ENCODE results near the gene KCNIP4. TPM values are rescaled to one million over a fixed set of nuclear protein-coding genes. Genes with fewer than 3 reads are reported as not detected.

Gene KCNIP4
- total RNA-seq, 1 donor from 2014 or later = 0.59 TPM

GRCh38 chr4:21192367-21192766 lies 756.2 kb downstream of the KCNIP4 start:
- H3K4me1 Mint-ChIP-seq (ENCODE audit: low read depth, unreplicated experiment) = no peaks in the 10 kb centered on the region
- no peak overlapping the region for H3K27ac ChIP-seq (ENCODE audit: low read depth, low read length)
- DNase-seq (ENCODE audit: low read depth) = no peak
- no peaks in the 10 kb centered on the region for H3K36me3 Mint-ChIP-seq (ENCODE audit: low read depth, unreplicated experiment)
- no peak overlapping the region for H3K4me2 ChIP-seq (ENCODE audit: low read length)
- no peaks in the 10 kb centered on the region for H3K79me2 ChIP-seq (ENCODE audit: insufficient read depth, low read length)
- no peak for FAIRE-seq
- H3K4me3 ChIP-seq (ENCODE audit: insufficient read depth, low read depth, low read length) = no peak overlapping the region
- no peaks in the 10 kb centered on the region for H3K4me1 ChIP-seq (ENCODE audit: insufficient read depth, low read length)
- no peak overlapping the region for H3K9ac ChIP-seq (ENCODE audit: low read length)
- H3K9me3 ChIP-seq (ENCODE audit: insufficient read depth, low read depth, low read length) = peaks cover 2% of the 10 kb centered on the region
- TF ChIP-seq EZH2 (IDR thresholded peaks at IDR 0.05; ENCODE audit: insufficient read depth, low read length) (no peak), CTCF (IDR thresholded peaks at IDR 0.05; ENCODE audit: insufficient read depth, low read depth, low read length) (no peak)
- H3K27ac Mint-ChIP-seq (ENCODE audit: unreplicated experiment) = no peak overlapping the region
- no peaks in the 10 kb centered on the region for H3K27me3 Mint-ChIP-seq (ENCODE audit: low read depth, unreplicated experiment)
- H4K20me1 ChIP-seq (ENCODE audit: insufficient read depth, low read length) = no peaks in the 10 kb centered on the region
- H3K4me3 Mint-ChIP-seq (ENCODE audit: unreplicated experiment) = no peak overlapping the region
- no peaks in the 10 kb centered on the region for H3K27me3 ChIP-seq (ENCODE audit: insufficient read depth, low read length)
- no peaks in the 10 kb centered on the region for H3K36me3 ChIP-seq (ENCODE audit: insufficient read depth, low read length)
- no peak overlapping the region for H2AFZ ChIP-seq (ENCODE audit: low read depth, low read length)
- H3K9me3 Mint-ChIP-seq (ENCODE audit: unreplicated experiment) = no peaks in the 10 kb centered on the region

- Mint-ChIP-seq H3K9me3 (ENCODE audit: unreplicated experiment) (no peaks in the 10 kb centered on the region), H3K4me3 (ENCODE audit: unreplicated experiment) (no peak overlapping the region), H3K27me3 (ENCODE audit: low read depth, unreplicated experiment) (no peaks in the 10 kb centered on the region), H3K36me3 (ENCODE audit: low read depth, unreplicated experiment) (no peaks in the 10 kb centered on the region), H3K4me1 (ENCODE audit: low read depth, unreplicated experiment) (no peaks in the 10 kb centered on the region), H3K27ac (ENCODE audit: unreplicated experiment) (no peak overlapping the region)
- no peaks in the 10 kb centered on the region for H3K79me2 ChIP-seq (ENCODE audit: insufficient read depth, low read length)
- no peak overlapping the region for H3K4me3 ChIP-seq (ENCODE audit: insufficient read depth, low read depth, low read length)
- peaks cover 2% of the 10 kb centered on the region for H3K9me3 ChIP-seq (ENCODE audit: insufficient read depth, low read depth, low read length)
- no peaks in the 10 kb centered on the region for H3K4me1 ChIP-seq (ENCODE audit: insufficient read depth, low read length)
- no peaks in the 10 kb centered on the region for H4K20me1 ChIP-seq (ENCODE audit: insufficient read depth, low read length)
- H2AFZ ChIP-seq (ENCODE audit: low read depth, low read length) = no peak overlapping the region
- no peak for FAIRE-seq
- H3K9ac ChIP-seq (ENCODE audit: low read length) = no peak overlapping the region
- H3K36me3 ChIP-seq (ENCODE audit: insufficient read depth, low read length) = no peaks in the 10 kb centered on the region
- no peaks in the 10 kb centered on the region for H3K27me3 ChIP-seq (ENCODE audit: insufficient read depth, low read length)
- no peak overlapping the region for H3K4me2 ChIP-seq (ENCODE audit: low read length)
- TF ChIP-seq EZH2 (IDR thresholded peaks at IDR 0.05; ENCODE audit: insufficient read depth, low read length) = no peak
- no peak for TF ChIP-seq CTCF (IDR thresholded peaks at IDR 0.05; ENCODE audit: insufficient read depth, low read depth, low read length)
- H3K27ac ChIP-seq (ENCODE audit: low read depth, low read length) = no peak overlapping the region
- no peak for DNase-seq (ENCODE audit: low read depth)
These were observed 757.3 kb downstream of the KCNIP4 start for GRCh38 chr4:21191317-21191716.

GRCh38 chr4:21184788-21185187 lies 763.8 kb downstream of the KCNIP4 start:
- Histone ChIP-seq H3K27ac (ENCODE audit: low read depth, low read length) (no peak overlapping the region), H4K20me1 (ENCODE audit: insufficient read depth, low read length) (no peaks in the 10 kb centered on the region), H3K4me1 (ENCODE audit: insufficient read depth, low read length) (no peaks in the 10 kb centered on the region), H3K36me3 (ENCODE audit: insufficient read depth, low read length) (no peaks in the 10 kb centered on the region), H3K9me3 (ENCODE audit: insufficient read depth, low read depth, low read length) (peaks cover 2% of the 10 kb centered on the region), H3K79me2 (ENCODE audit: insufficient read depth, low read length) (no peaks in the 10 kb centered on the region), H3K4me3 (ENCODE audit: insufficient read depth, low read depth, low read length) (no peak overlapping the region), H3K9ac (ENCODE audit: low read length) (no peak overlapping the region), H3K4me2 (ENCODE audit: low read length) (no peak overlapping the region), H2AFZ (ENCODE audit: low read depth, low read length) (no peak overlapping the region), H3K27me3 (ENCODE audit: insufficient read depth, low read length) (no peaks in the 10 kb centered on the region)
- peaks cover 8% of the 10 kb centered on the region for H3K4me1 Mint-ChIP-seq (ENCODE audit: low read depth, unreplicated experiment)
- no peaks in the 10 kb centered on the region for H3K27me3 Mint-ChIP-seq (ENCODE audit: low read depth, unreplicated experiment)
- H3K27ac Mint-ChIP-seq (ENCODE audit: unreplicated experiment) = no peak overlapping the region
- FAIRE-seq (no peak), DNase-seq (ENCODE audit: low read depth) (no peak)
- no peaks in the 10 kb centered on the region for H3K9me3 Mint-ChIP-seq (ENCODE audit: unreplicated experiment)
- TF ChIP-seq EZH2 (IDR thresholded peaks at IDR 0.05; ENCODE audit: insufficient read depth, low read length) (no peak), CTCF (IDR thresholded peaks at IDR 0.05; ENCODE audit: insufficient read depth, low read depth, low read length) (no peak)
- H3K36me3 Mint-ChIP-seq (ENCODE audit: low read depth, unreplicated experiment) = no peaks in the 10 kb centered on the region
- no peak overlapping the region for H3K4me3 Mint-ChIP-seq (ENCODE audit: unreplicated experiment)
